Activated CD8-positive, alpha-beta T cell treated with anti-CD3 and anti-CD28 coated beads for 36 hours (primary cell): ENCODE measurements around the gene SPNS2. TPM values are rescaled to one million over a fixed set of nuclear protein-coding genes. Genes with fewer than 3 reads are reported as not detected.

ENCODE experiments used
- ATAC-seq: fragments of 200-7000 bp; cut with Tn5 transposase; one replicate; pipeline ENCODE4 v1.10.0; 2021; ENCODE audit warnings: mild to moderate bottlenecking, moderate library complexity
- CTCF ChIA-PET: fragments of 350-600 bp; sonication (Branson Sonifier 250); formaldehyde crosslinking; loops from one replicate; lab custom pipeline; 2021; ENCODE audit warnings: antibody characterized with exemption; lab: Charles Lee
- POLR2A ChIA-PET: fragments of 350-600 bp; sonication (Branson Sonifier 250); formaldehyde crosslinking; loops from one replicate; lab custom pipeline; 2021; ENCODE audit warnings: antibody characterized with exemption; lab: Charles Lee
- DNase-seq: peaks from one replicate; pipeline ENCODE4 v3.0.0-alpha.2; 2020
- H3K27ac Mint-ChIP-seq: one replicate; pipeline ENCODE4 v1.8.0; 2021; ENCODE audit warnings: mild to moderate bottlenecking, mixed read lengths
- H3K27me3 Mint-ChIP-seq: one replicate; pipeline ENCODE4 v1.8.0; 2021; ENCODE audit warnings: mixed read lengths
- H3K36me3 Mint-ChIP-seq: one replicate; pipeline ENCODE4 v1.8.0; 2021; ENCODE audit warnings: low read depth, mixed read lengths
- H3K4me1 Mint-ChIP-seq: one replicate; pipeline ENCODE4 v1.8.0; 2021; ENCODE audit warnings: low read depth, mixed read lengths
- H3K4me3 Mint-ChIP-seq: one replicate; pipeline ENCODE4 v1.8.0; 2021; ENCODE audit warnings: mild to moderate bottlenecking, moderate library complexity, mixed read lengths
- H3K9me3 Mint-ChIP-seq: one replicate; pipeline ENCODE4 v1.8.0; 2021; ENCODE audit warnings: mixed read lengths
- CTCF ChIP-seq: fragments of 200-600 bp; IDR thresholded peaks from one replicate; pipeline ENCODE4 v1.8.0; 2022; ENCODE audit warnings: antibody characterized with exemption, mild to moderate bottlenecking
- intact Hi-C: fragments of 100-400 bp; cut with micrococcal nuclease; formaldehyde crosslinking; loops from one replicate; pipeline ENCODE4 v1.10.0; 2022
- total RNA-seq, 2 experiments: library from RNA; stranded (reverse); gene quantifications; one replicate each; pipeline ENCODE4 v1.2.3, GENCODE V29; 2021

The SPNS2 gene
- total RNA-seq, 2 experiments from 2014 or later = 0.95 to 1.2 TPM

GRCh38 chr17:4529533-4530152 lies 31.0 kb downstream of the SPNS2 start:
- CTCF ChIA-PET = no interaction called here
- no peak for DNase-seq
- intact Hi-C loops = loop anchor here (10.0 kb wide), 1 partner anchor 105 kb away; no protein-coding TSS in a partner anchor
- H3K36me3 Mint-ChIP-seq = no peaks in the 10 kb centered on the region
- ATAC-seq = no peak
- H3K27ac Mint-ChIP-seq = no peak overlapping the region
- peaks cover 2% of the 10 kb centered on the region for H3K4me1 Mint-ChIP-seq
- POLR2A ChIA-PET = interaction anchor here (1.8 kb wide), 1 partner anchor 25 kb away, joined by 4 read pairs; no protein-coding TSS in a partner anchor
- peaks cover 1% of the 10 kb centered on the region for H3K27me3 Mint-ChIP-seq
- no peak overlapping the region for H3K4me3 Mint-ChIP-seq
- TF ChIP-seq CTCF = no peak
- H3K9me3 Mint-ChIP-seq = no peaks in the 10 kb centered on the region

- H3K27ac Mint-ChIP-seq = no peak overlapping the region
- no peak overlapping the region for H3K4me3 Mint-ChIP-seq
- no peak for DNase-seq
- no peaks in the 10 kb centered on the region for H3K9me3 Mint-ChIP-seq
- CTCF ChIA-PET = no interaction called here
- ATAC-seq = no peak
- TF ChIP-seq CTCF = no peak
- intact Hi-C loops = loop anchor here (10.0 kb wide), 1 partner anchor 106 kb away; no protein-coding TSS in a partner anchor
- H3K4me1 Mint-ChIP-seq = peaks cover 2% of the 10 kb centered on the region
- POLR2A ChIA-PET = no interaction called here
- H3K27me3 Mint-ChIP-seq = peaks cover 1% of the 10 kb centered on the region
- no peaks in the 10 kb centered on the region for H3K36me3 Mint-ChIP-seq
Measured at GRCh38 chr17:4530799-4531730, 32.4 kb downstream of the SPNS2 start.

GRCh38 chr17:4531988-4532736 lies 33.5 kb downstream of the SPNS2 start:
- Mint-ChIP-seq H3K4me1 (peaks cover 2% of the 10 kb centered on the region), H3K27me3 (peaks cover 1% of the 10 kb centered on the region), H3K9me3 (no peaks in the 10 kb centered on the region), H3K4me3 (no peak overlapping the region), H3K27ac (no peak overlapping the region), H3K36me3 (no peaks in the 10 kb centered on the region)
- TF ChIP-seq CTCF = no peak
- DNase-seq (no peak), ATAC-seq (no peak)
- intact Hi-C loops = loop anchor here (10.0 kb wide), 1 partner anchor 107 kb away; no protein-coding TSS in a partner anchor
- POLR2A ChIA-PET = no interaction called here
- CTCF ChIA-PET = no interaction called here

GRCh38 chr17:4532860-4533522 lies 34.3 kb downstream of the SPNS2 start:
- TF ChIP-seq CTCF = no peak
- Mint-ChIP-seq H3K4me3 (no peak overlapping the region), H3K27ac (no peak overlapping the region), H3K27me3 (peaks cover 1% of the 10 kb centered on the region), H3K36me3 (no peaks in the 10 kb centered on the region), H3K4me1 (peaks cover 2% of the 10 kb centered on the region), H3K9me3 (no peaks in the 10 kb centered on the region)
- DNase-seq (no peak), ATAC-seq (no peak)
- intact Hi-C loops = loop anchor here (10.0 kb wide), 1 partner anchor 108 kb away; no protein-coding TSS in a partner anchor
- POLR2A ChIA-PET = no interaction called here
- CTCF ChIA-PET = no interaction called here
